HEK293T (cell line): ENCODE measurements around the gene PLXNA2.

ENCODE experiments used
- CTBP1 ChIP-seq: fragments of 450-650 bp; IDR thresholded peaks from 2 replicates; pipeline ENCODE4 v1.6.1; 2016; ENCODE audit warnings: borderline replicate concordance
- ELF4 ChIP-seq: fragments of 450-650 bp; IDR thresholded peaks from 2 replicates; pipeline ENCODE4 v1.6.1; 2017; ENCODE audit warnings: antibody characterized with exemption
- FOXM1 ChIP-seq: fragments of 450-650 bp; IDR thresholded peaks from 2 replicates; pipeline ENCODE4 v1.6.1; 2017; ENCODE audit warnings: mild to moderate bottlenecking, borderline replicate concordance
- SP1 ChIP-seq: fragments of 450-650 bp; IDR thresholded peaks from 2 replicates; pipeline ENCODE4 v1.6.1; 2017
- TF ChIP-seq, protein P1 (sequence below): fragments of 450-650 bp; IDR thresholded peaks from 2 replicates; pipeline ENCODE4 v1.6.1; 2016

- TF ChIP-seq, protein P1, sequence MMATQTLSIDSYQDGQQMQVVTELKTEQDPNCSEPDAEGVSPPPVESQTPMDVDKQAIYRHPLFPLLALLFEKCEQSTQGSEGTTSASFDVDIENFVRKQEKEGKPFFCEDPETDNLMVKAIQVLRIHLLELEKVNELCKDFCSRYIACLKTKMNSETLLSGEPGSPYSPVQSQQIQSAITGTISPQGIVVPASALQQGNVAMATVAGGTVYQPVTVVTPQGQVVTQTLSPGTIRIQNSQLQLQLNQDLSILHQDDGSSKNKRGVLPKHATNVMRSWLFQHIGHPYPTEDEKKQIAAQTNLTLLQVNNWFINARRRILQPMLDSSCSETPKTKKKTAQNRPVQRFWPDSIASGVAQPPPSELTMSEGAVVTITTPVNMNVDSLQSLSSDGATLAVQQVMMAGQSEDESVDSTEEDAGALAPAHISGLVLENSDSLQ, result no peak
- no peak for TF ChIP-seq SP1
- no peak for TF ChIP-seq CTBP1
- no peak for TF ChIP-seq FOXM1
- no peak for TF ChIP-seq ELF4
Observed at GRCh38 chr1:208156310-208156709, 87.9 kb downstream of the PLXNA2 start.
